ENCODE data around the gene PIGX.
"Not testable (repeated sequence)": the region's sequence is repeated elsewhere in the genome, so short reads cannot be mapped to it uniquely, and the experiment has no call there.

PIGX gene

DNA sequence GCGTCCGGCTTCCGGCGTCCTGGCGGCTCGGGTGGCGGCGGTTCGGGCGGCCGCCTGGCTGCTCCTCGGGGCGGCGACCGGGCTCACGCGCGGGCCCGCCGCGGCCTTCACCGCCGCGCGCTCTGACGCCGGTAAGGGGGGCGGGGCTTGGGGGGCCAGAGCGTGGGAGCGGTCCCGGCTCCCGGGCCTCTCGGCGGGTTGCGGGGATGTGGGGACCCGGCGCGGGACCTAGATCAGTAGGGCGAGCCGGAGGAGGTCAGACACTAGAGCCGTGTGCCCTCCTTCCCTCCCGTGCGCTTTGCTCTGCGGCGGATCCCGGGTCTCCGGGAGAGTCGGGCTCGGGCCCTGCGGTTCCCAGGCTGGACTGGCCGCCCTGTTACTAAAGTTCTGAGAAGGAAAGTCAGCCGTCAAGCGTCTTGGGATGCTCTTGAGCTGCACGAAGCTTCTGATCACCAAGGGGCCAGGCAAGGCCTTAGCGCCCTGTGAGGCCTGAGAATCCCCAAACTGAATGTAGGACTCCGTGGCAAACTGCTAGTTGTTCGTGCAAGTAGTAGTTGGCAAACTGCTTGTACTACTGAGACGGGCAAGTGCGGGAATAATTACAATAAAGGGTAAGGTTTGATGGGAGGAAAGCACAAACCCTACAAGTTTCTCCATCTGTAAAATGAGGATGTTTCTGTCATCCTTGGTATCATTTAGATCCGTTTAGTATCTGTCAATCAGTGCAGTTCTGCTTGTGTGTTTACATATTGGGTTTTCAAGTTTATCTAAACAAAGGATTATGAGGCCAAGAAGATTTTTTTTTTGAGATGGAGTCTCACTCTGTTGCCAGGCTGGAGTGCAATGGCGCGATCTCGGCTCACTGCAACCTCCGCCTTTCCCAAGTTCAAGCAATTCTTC, 587 bp downstream of the PIGX start:
- Histone ChIP-seq H3K27me3 (ENCODE audit: control insufficient read depth, insufficient read depth, low read length) (no peaks in the 10 kb centered on the region), H3K4me3 (ENCODE audit: low read length) (peak overlapping the region; percentile 87), H3K36me3 (ENCODE audit: control insufficient read depth, insufficient read depth, low read length) (no peaks in the 10 kb centered on the region), H3K9ac (ENCODE audit: low read length) (peak overlapping the region; percentile 84), H3K4me1 (ENCODE audit: control insufficient read depth, insufficient read depth, low read length) (peaks cover 8% of the 10 kb centered on the region), H3K27ac (ENCODE audit: low read depth, low read length) (peak overlapping the region; percentile 91)

DNA sequence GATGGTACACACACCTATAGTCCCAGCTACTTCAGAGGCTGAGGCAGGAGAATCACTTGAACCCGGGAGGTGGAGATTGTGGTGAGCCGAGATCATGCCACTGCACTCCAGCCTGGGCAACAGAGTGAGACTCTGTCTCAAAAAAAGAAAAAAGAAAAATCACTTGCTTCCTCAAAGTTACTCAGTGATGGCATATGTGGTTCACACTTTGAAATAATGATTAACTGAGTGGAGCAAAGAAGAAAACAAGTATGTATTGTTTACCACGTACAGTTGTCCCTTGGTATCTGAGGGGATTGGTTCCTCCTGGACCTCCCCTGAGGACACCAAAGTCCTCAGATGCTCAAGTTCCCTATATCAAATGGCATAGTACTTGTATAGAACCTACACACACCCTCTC, 5.0 kb downstream of the PIGX start:
- H3K4me3 ChIP-seq (ENCODE audit: low read length); H3K36me3 ChIP-seq (ENCODE audit: control insufficient read depth, insufficient read depth, low read length); H3K9ac ChIP-seq (ENCODE audit: low read length); H3K27me3 ChIP-seq (ENCODE audit: control insufficient read depth, insufficient read depth, low read length); H3K27ac ChIP-seq (ENCODE audit: low read depth, low read length); H3K4me1 ChIP-seq (ENCODE audit: control insufficient read depth, insufficient read depth, low read length): not testable (repeated sequence)

DNA sequence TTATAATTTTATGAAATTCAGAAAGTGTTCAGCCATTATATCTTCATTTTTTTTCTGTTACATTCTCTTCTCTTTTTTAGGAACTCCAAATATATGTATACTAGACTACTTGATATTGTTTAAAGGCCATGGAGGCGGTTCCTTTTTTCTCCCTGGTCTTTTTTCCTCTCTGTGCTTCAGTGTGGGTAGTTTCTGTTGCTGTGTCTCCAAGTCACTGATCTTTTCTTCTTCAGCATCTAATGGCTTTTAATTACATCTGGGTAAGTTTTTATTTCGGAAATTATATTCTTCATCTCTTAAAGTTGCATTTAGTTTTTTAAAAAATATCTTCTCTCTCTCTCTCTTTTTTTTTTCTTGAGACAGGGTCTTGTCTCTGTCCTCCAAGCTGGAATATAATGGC, 8.9 kb downstream of the PIGX start:
- Histone ChIP-seq H3K36me3 (ENCODE audit: control insufficient read depth, insufficient read depth, low read length) (no peaks in the 10 kb centered on the region), H3K9ac (ENCODE audit: low read length) (no peak overlapping the region)

DNA sequence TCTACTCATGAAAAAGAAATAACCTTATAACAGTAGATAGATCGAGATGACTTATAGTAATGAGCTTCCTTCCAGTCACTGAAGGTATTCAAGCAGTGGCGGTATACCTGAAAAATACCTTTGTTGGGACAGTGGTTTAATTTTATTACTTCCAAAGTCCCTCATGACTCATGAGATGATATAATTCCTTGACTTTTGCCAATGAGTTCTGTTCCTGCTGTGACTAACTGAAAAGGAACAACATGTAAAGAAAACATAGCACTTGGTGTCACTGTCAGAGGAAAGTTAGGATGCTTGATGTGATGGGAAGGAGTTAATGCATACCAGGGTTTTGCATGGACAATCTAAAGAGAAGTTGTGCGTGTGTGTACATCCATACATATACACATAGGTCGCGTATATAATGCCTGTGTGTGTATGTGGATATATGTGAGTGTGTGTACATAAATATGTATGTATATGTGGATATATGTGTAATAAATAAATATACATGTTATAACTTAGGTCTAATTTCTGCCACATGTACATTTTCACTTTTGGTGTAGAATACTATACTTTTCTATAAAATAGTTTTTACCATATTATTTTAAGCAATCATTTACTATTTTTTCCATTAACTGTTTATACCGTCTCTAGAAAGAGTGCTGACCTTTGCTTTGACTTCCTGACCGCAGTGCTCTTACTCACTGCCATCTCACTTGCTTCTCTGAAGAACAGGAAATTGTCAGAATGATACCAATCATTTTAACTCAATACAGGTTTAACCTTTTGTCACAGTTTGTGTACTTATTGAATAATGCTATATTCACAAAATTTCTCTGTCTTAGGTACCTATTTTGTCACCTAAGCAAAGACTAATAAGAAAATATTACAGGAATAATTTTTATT, 14.9 kb downstream of the PIGX start:
- no peak overlapping the region for H3K4me3 ChIP-seq (ENCODE audit: low read length)
- H3K36me3 ChIP-seq (ENCODE audit: control insufficient read depth, insufficient read depth, low read length): no peaks in the 10 kb centered on the region
- H3K4me1 ChIP-seq (ENCODE audit: control insufficient read depth, insufficient read depth, low read length): no peaks in the 10 kb centered on the region
- H3K27me3 ChIP-seq (ENCODE audit: control insufficient read depth, insufficient read depth, low read length): no peaks in the 10 kb centered on the region
- H3K27ac ChIP-seq (ENCODE audit: low read depth, low read length): no peak overlapping the region
- no peak overlapping the region for H3K9ac ChIP-seq (ENCODE audit: low read length)

More for the DNA sequence above, 8.9 kb downstream of the PIGX start:
- no peak overlapping the region for H3K27ac ChIP-seq (ENCODE audit: low read depth, low read length)
- no peak overlapping the region for H3K4me3 ChIP-seq (ENCODE audit: low read length)
- H3K4me1 ChIP-seq (ENCODE audit: control insufficient read depth, insufficient read depth, low read length): no peaks in the 10 kb centered on the region
- H3K27me3 ChIP-seq (ENCODE audit: control insufficient read depth, insufficient read depth, low read length): no peaks in the 10 kb centered on the region

DNA sequence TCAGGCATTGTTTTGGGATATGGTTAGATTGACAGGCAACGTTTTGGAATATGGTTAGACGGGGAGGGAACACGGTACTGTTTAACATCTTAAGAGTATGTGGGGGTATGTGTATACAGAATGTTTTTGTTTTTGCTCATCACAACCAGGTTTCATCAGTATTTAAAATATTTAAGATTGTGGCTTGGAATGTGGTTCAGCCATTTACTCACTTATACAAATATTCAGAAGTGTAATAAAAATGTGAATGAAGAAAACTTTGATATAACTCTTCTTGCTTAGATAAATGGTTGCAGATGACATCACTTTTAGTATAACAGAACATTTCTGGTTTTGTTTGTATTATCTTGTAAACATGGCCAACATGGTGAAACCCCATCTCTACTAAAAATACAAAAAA, 23.6 kb downstream of the PIGX start:
- Histone ChIP-seq H3K27ac (ENCODE audit: low read depth, low read length) (no peak overlapping the region), H3K4me3 (ENCODE audit: low read length) (no peak overlapping the region), H3K4me1 (ENCODE audit: control insufficient read depth, insufficient read depth, low read length) (no peaks in the 10 kb centered on the region), H3K36me3 (ENCODE audit: control insufficient read depth, insufficient read depth, low read length) (no peaks in the 10 kb centered on the region), H3K9ac (ENCODE audit: low read length) (no peak overlapping the region), H3K27me3 (ENCODE audit: control insufficient read depth, insufficient read depth, low read length) (no peaks in the 10 kb centered on the region)

DNA sequence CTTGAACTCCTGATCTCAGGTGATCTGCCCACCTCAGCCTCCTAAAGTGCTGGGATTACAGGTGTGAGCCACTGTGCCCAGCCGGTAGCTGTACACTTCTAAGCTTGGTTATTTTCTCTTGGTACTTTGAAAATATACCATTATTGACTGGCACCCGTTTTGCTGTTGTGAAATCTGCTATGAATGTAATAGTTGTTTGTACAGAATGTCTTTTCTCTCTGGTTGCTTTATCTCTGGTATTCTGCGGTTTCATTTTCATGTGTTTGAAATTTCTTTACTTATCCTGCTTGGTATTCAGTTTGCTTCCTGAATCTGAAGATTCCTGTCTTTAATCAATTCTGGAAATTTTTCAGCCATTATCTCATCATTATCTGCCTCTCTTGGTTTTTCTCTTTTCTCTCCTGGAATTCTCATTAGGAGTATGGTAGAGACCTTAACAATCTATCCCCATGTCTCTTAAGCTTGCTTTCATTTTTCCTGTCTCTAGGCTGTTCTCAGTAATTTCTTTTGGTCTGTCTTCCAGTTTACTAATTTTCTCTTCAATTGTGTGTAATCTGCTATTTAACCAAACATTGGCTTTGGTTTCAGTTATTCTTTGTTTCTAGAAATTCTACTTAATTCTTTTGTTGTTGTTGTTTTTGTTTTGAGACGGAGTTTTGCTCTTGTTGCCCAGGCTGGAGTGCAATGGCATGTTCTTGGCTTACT, 24.6 kb downstream of the PIGX start:
- no peak overlapping the region for H3K4me3 ChIP-seq (ENCODE audit: low read length)
- no peak overlapping the region for H3K9ac ChIP-seq (ENCODE audit: low read length)
- peaks cover 6% of the 10 kb centered on the region for H3K4me1 ChIP-seq (ENCODE audit: control insufficient read depth, insufficient read depth, low read length)

DNA sequence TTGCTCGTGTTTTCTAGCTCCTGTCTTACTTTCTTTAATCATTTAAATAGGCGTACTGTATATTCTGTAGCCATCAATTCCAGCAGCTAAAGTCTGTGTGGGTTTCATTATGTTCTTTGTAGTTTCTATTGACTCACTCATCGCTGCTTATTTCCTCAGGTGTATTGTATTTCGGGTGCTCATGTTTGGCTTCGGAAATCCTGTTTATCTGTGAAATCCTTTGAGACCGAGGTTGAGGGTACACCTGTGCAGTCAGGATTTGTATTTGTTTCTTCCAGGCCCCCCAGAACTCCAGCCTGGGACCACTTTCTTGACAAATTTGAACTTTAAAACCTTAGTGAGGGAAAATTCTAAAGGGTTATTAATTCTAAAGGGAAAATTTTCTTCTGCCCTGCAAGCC, 25.5 kb downstream of the PIGX start:
- H3K27me3 ChIP-seq (ENCODE audit: control insufficient read depth, insufficient read depth, low read length): no peaks in the 10 kb centered on the region
- H3K36me3 ChIP-seq (ENCODE audit: control insufficient read depth, insufficient read depth, low read length): no peaks in the 10 kb centered on the region
- no peak overlapping the region for H3K4me3 ChIP-seq (ENCODE audit: low read length)
- no peak overlapping the region for H3K27ac ChIP-seq (ENCODE audit: low read depth, low read length)
- peaks cover 6% of the 10 kb centered on the region for H3K4me1 ChIP-seq (ENCODE audit: control insufficient read depth, insufficient read depth, low read length)
- no peak overlapping the region for H3K9ac ChIP-seq (ENCODE audit: low read length)

More for the DNA sequence above, 24.6 kb downstream of the PIGX start:
- Histone ChIP-seq H3K27ac (ENCODE audit: low read depth, low read length) (no peak overlapping the region), H3K36me3 (ENCODE audit: control insufficient read depth, insufficient read depth, low read length) (no peaks in the 10 kb centered on the region), H3K27me3 (ENCODE audit: control insufficient read depth, insufficient read depth, low read length) (no peaks in the 10 kb centered on the region)

DNA sequence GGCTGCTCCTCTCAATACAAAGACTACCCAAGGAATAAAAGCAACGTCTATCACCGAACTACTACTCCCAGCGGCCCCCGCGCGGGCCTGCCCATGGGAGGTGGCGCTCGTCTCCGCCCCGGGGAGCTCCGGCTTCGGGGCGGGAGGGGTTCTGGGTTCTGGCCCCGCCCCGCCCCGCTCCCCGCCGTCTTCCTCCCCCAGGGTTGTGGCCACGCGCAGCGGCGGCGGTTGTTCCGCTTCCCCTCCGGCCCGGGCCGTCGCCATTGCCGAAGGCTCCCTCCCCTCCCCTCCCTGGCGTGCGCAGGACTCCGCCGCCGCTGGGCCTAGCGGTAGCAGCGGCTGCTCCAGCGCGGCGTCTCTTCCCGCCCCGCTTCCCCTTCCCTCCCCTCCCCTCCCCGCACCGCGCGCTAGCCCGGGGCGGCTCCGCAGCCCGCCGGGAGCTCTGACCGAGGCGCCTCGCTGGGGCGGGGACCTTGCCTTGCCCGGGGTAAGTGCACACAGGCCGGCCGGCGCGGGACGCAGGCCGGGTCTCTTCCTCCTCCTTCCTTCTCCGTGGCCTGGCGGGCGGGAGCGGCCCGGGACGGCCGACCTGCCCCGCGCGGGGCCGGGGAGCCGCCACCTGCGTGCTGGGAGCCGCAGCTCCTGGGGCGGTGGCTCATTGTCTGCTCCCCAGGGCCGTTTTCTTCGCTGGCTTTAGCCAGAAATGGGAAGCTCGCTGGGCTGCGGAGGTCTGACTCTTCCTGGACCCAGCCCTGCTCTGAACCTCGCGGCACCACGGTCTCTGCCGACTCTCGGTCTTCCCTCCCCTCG, 27.7 kb downstream of the PIGX start, which contains the start of gene PAK2:
Gene PAK2, plus strand, starts transcription at position 187 of the 810 bp plus-strand sequence. CDS start 42,790 bp downstream, outside the sequence.
- peak within 1 kb of the TSS; percentile 92 for H3K27ac ChIP-seq (ENCODE audit: low read depth, low read length)
- H3K4me3 ChIP-seq (ENCODE audit: low read length): peak within 1 kb of the TSS; percentile 67
- peaks cover 6% of the 10 kb centered on the region for H3K4me1 ChIP-seq (ENCODE audit: control insufficient read depth, insufficient read depth, low read length)
- peak within 1 kb of the TSS; percentile 50 for H3K9ac ChIP-seq (ENCODE audit: low read length)
- H3K27me3 ChIP-seq (ENCODE audit: control insufficient read depth, insufficient read depth, low read length): no peaks in the 10 kb centered on the region
- H3K36me3 ChIP-seq (ENCODE audit: control insufficient read depth, insufficient read depth, low read length): no peaks in the 10 kb centered on the region

DNA sequence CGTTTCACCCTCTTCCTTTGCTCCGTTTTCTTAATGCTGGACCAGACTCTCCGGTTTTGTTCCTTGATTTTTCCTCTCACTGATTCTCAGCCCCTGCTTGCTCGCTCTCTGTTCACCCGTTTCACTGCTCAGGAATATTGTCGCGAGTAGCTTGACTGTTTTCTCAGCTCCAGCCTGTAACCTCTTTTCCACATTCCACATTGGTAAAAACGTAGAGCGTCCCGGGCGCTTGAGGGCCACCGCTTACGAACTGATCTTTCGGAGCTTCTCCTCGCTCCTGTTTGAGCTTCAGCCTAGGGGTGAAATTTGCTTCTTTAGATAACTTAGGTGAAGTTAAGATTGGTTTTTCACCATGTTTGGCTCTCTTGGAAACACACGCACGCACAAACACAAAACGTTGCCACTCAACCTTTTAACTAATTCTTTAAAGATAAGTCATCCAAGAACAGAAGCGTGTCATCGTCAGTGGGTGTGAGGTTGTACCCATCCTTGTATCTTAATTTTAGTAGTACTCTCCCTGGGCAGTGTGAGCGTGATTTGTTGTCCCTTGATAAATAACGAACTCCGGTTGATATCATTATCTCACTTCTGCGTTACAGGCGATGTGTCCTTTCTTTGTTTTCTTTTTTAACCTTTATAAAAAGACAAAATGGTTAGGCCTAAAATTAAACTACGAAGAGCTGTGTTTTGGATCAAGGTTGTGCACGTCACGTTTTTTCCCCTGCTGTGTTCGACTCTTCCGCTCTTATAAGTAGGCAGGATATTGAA, 28.5 kb downstream of the PIGX start:
- Histone ChIP-seq H3K27me3 (ENCODE audit: control insufficient read depth, insufficient read depth, low read length) (no peaks in the 10 kb centered on the region), H3K4me3 (ENCODE audit: low read length) (peak overlapping the region; percentile 67), H3K4me1 (ENCODE audit: control insufficient read depth, insufficient read depth, low read length) (peaks cover 6% of the 10 kb centered on the region), H3K36me3 (ENCODE audit: control insufficient read depth, insufficient read depth, low read length) (no peaks in the 10 kb centered on the region), H3K9ac (ENCODE audit: low read length) (peak overlapping the region; percentile 50), H3K27ac (ENCODE audit: low read depth, low read length) (peak overlapping the region; percentile 92)

DNA sequence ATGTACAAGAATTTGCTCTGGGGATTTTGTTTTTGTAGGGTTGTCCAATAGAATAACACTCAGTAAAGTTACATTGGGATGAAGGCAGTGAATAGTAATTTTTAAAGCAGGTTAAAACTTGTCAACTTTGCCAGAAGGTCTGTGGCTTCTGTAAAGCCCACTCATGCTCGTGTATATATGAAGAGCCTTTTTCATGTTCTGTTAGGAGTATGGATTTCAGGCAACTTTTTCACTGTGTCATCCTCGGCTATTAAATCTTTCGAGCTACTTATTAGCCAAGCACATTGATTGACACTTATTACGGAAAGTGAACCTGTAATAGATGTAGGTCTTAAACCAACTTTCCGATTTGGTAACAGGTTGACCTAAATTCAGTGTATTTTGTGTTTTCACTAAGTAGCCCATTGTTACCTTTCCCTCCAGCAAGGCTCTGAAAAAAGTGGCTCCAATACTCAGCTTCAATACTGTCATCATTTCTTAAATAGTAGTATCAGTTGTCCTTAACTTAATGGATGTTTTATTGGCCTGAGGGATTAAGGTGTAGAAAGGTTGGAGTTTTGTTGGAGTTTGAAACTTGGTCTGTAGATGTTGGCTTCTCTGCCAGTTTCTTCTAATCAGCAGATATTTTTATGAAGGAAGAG, 29.2 kb downstream of the PIGX start:
- peak overlapping the region; percentile 67 for H3K4me3 ChIP-seq (ENCODE audit: low read length)
- no peaks in the 10 kb centered on the region for H3K27me3 ChIP-seq (ENCODE audit: control insufficient read depth, insufficient read depth, low read length)
- no peaks in the 10 kb centered on the region for H3K36me3 ChIP-seq (ENCODE audit: control insufficient read depth, insufficient read depth, low read length)
- H3K9ac ChIP-seq (ENCODE audit: low read length): no peak overlapping the region
- H3K27ac ChIP-seq (ENCODE audit: low read depth, low read length): peak overlapping the region; percentile 92
- peaks cover 6% of the 10 kb centered on the region for H3K4me1 ChIP-seq (ENCODE audit: control insufficient read depth, insufficient read depth, low read length)

DNA sequence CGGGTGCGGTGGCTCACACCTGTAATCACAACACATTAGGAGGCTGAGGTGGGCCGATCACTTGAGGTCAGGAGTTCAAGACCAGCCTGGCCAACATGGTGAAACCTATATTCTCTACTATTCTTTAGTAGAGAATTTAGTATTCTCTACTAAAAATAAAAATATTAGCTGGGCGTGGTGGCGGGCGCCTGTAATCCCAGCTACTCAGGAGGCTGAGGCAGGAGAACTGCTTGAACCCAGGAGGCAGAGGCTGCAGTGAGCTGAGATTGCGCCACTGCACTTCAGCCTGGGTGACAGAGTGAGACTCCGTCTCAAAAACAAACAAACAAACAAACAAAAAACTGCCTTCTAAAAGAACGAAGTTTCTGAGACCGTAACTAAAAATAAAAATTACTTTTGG, 31.4 kb downstream of the PIGX start:
- H3K9ac ChIP-seq (ENCODE audit: low read length); H3K4me3 ChIP-seq (ENCODE audit: low read length); H3K4me1 ChIP-seq (ENCODE audit: control insufficient read depth, insufficient read depth, low read length); H3K27ac ChIP-seq (ENCODE audit: low read depth, low read length); H3K27me3 ChIP-seq (ENCODE audit: control insufficient read depth, insufficient read depth, low read length); H3K36me3 ChIP-seq (ENCODE audit: control insufficient read depth, insufficient read depth, low read length): not testable (repeated sequence)
